LNCAP (cell line): ENCODE measurements around the gene AQP2.

Experiments used
- CTCF ChIP-seq: fragments of 450-650 bp; IDR thresholded peaks from 2 replicates; pipeline ENCODE4 v1.5.1; 2017; ENCODE audit warnings: mild to moderate bottlenecking

AQP2 gene

GRCh38 chr12:49937639-49938300 is 12.8 kb upstream of the AQP2 start:
- TF ChIP-seq CTCF, result no peak

- no peak for TF ChIP-seq CTCF
Observed at GRCh38 chr12:49939307-49939706, 11.2 kb upstream of the AQP2 start.

- no peak for TF ChIP-seq CTCF
Observed at GRCh38 chr12:49939707-49940106, 10.8 kb upstream of the AQP2 start.

- no peak for TF ChIP-seq CTCF
Observed at GRCh38 chr12:49941556-49942511, 8.7 kb upstream of the AQP2 start.

- no peak for TF ChIP-seq CTCF
Observed at GRCh38 chr12:49942512-49942893, 8.0 kb upstream of the AQP2 start.

GRCh38 chr12:49942921-49943624 is 7.5 kb upstream of the AQP2 start:
- TF ChIP-seq CTCF, result no peak

- TF ChIP-seq CTCF, result no peak
Observed at GRCh38 chr12:49943625-49943960, 6.9 kb upstream of the AQP2 start.
